Muscle layer of duodenum (tissue), 2 donors: ENCODE measurements around the gene SLC22A7.

Experiments
- H3K27ac ChIP-seq: one replicate; pipeline ENCODE4 v1.7.0; 2013; ENCODE audit warnings: mild to moderate bottlenecking, low read length
- H3K27me3 ChIP-seq: one replicate; pipeline ENCODE4 v1.7.0; 2013; ENCODE audit warnings: low read depth, mild to moderate bottlenecking, control low read depth, low read length
- H3K36me3 ChIP-seq, 2 donors: one replicate each; pipeline ENCODE4 v1.7.0; 2013; ENCODE audit warnings: low read length in 2 of 2, control low read depth in 1 of 2, mild to moderate bottlenecking in 1 of 2; ENCODE audit not compliant: insufficient read depth in 2 of 2, control insufficient read depth in 1 of 2
- H3K4me1 ChIP-seq, 2 donors: one replicate each; pipeline ENCODE4 v1.7.0; 2013; ENCODE audit warnings: low read length in 2 of 2, mild to moderate bottlenecking in 2 of 2, control low read depth in 1 of 2, moderate library complexity in 1 of 2; ENCODE audit not compliant: insufficient read depth in 2 of 2, control insufficient read depth in 1 of 2
- H3K4me3 ChIP-seq, 2 donors: one replicate each; pipeline ENCODE4 v1.7.0; 2013; ENCODE audit warnings: low read length in 2 of 2, low read depth in 1 of 2, mild to moderate bottlenecking in 1 of 2
- H3K9me3 ChIP-seq, 2 donors: one replicate each; pipeline ENCODE4 v1.7.0; 2013; ENCODE audit warnings: low read length in 2 of 2, control low read depth in 1 of 2, mild to moderate bottlenecking in 1 of 2; ENCODE audit not compliant: control insufficient read depth in 1 of 2
- donor health status: healthy.

The SLC22A7 gene

GRCh38 chr6:43297644-43298564 is at the start of gene SLC22A7:
TSS of gene SLC22A7 (plus strand) at chr6:43298260. CDS start at chr6:43298359, 99 bp downstream.
- H3K27me3 ChIP-seq = no peaks in the 10 kb centered on the region
- H3K4me1 ChIP-seq = no peaks in the 10 kb centered on the region
- H3K9me3 ChIP-seq = no peaks in the 10 kb centered on the region
- H3K27ac ChIP-seq = no peak within 1 kb of the TSS
- H3K4me3 ChIP-seq = no peak within 1 kb of the TSS
- no peaks in the 10 kb centered on the region for H3K36me3 ChIP-seq

GRCh38 chr6:43248791-43249190 is 49.3 kb upstream of the SLC22A7 start:
- Histone ChIP-seq H3K27me3 (peaks cover 36% of the 10 kb centered on the region), H3K9me3 (no peaks in the 10 kb centered on the region), H3K4me3 (no peak overlapping the region), H3K4me1 (peaks cover 0 to 12% of the 10 kb centered on the region in 2 donors), H3K27ac (no peak overlapping the region), H3K36me3 (no peaks in the 10 kb centered on the region)

- no peaks in the 10 kb centered on the region for H3K36me3 ChIP-seq
- H3K4me3 ChIP-seq = no peak overlapping the region
- H3K27me3 ChIP-seq = peaks cover 24% of the 10 kb centered on the region
- H3K27ac ChIP-seq = no peak overlapping the region
- H3K4me1 ChIP-seq = peaks cover 0 to 12% of the 10 kb centered on the region in 2 donors
- H3K9me3 ChIP-seq = no peaks in the 10 kb centered on the region
Observed at GRCh38 chr6:43250992-43251373, 47.1 kb upstream of the SLC22A7 start.

GRCh38 chr6:43253401-43253800 is 44.7 kb upstream of the SLC22A7 start:
- Histone ChIP-seq H3K27me3 (peaks cover 21% of the 10 kb centered on the region), H3K36me3 (no peaks in the 10 kb centered on the region), H3K4me1 (no peaks in the 10 kb centered on the region)

GRCh38 chr6:43254138-43254817 is 43.8 kb upstream of the SLC22A7 start:
- no peak overlapping the region for H3K4me3 ChIP-seq
- H3K4me1 ChIP-seq = no peaks in the 10 kb centered on the region
- H3K36me3 ChIP-seq = no peaks in the 10 kb centered on the region
- peaks cover 17% of the 10 kb centered on the region for H3K27me3 ChIP-seq
- no peak overlapping the region for H3K27ac ChIP-seq
- H3K9me3 ChIP-seq = no peaks in the 10 kb centered on the region

More at GRCh38 chr6:43253401-43253800, 44.7 kb upstream of the SLC22A7 start:
- no peaks in the 10 kb centered on the region for H3K9me3 ChIP-seq
- no peak overlapping the region for H3K27ac ChIP-seq
- H3K4me3 ChIP-seq = no peak overlapping the region

- no peak overlapping the region for H3K27ac ChIP-seq
- no peaks in the 10 kb centered on the region for H3K9me3 ChIP-seq
- peaks cover 17% of the 10 kb centered on the region for H3K27me3 ChIP-seq
- no peaks in the 10 kb centered on the region for H3K4me1 ChIP-seq
- no peaks in the 10 kb centered on the region for H3K36me3 ChIP-seq
- H3K4me3 ChIP-seq = no peak overlapping the region
Observed at GRCh38 chr6:43254846-43255245, 43.2 kb upstream of the SLC22A7 start.

- Histone ChIP-seq H3K4me1 (no peaks in the 10 kb centered on the region), H3K36me3 (no peaks in the 10 kb centered on the region), H3K9me3 (no peaks in the 10 kb centered on the region), H3K4me3 (no peak overlapping the region), H3K27me3 (peaks cover 17% of the 10 kb centered on the region), H3K27ac (no peak overlapping the region)
Observed at GRCh38 chr6:43255408-43256054, 42.5 kb upstream of the SLC22A7 start.

GRCh38 chr6:43256670-43257366 is 41.2 kb upstream of the SLC22A7 start:
- Histone ChIP-seq H3K27ac (no peak overlapping the region), H3K9me3 (no peaks in the 10 kb centered on the region), H3K4me3 (no peak overlapping the region), H3K36me3 (no peaks in the 10 kb centered on the region), H3K27me3 (peaks cover 7% of the 10 kb centered on the region), H3K4me1 (no peaks in the 10 kb centered on the region)

GRCh38 chr6:43257367-43258145 is 40.5 kb upstream of the SLC22A7 start:
- Histone ChIP-seq H3K9me3 (no peaks in the 10 kb centered on the region), H3K4me3 (no peak overlapping the region), H3K27ac (no peak overlapping the region), H3K27me3 (peaks cover 3% of the 10 kb centered on the region), H3K4me1 (no peaks in the 10 kb centered on the region), H3K36me3 (no peaks in the 10 kb centered on the region)

GRCh38 chr6:43258180-43258579 is 39.9 kb upstream of the SLC22A7 start:
- H3K4me1 ChIP-seq = no peaks in the 10 kb centered on the region
- H3K36me3 ChIP-seq = no peaks in the 10 kb centered on the region
- H3K27me3 ChIP-seq = no peaks in the 10 kb centered on the region
- no peaks in the 10 kb centered on the region for H3K9me3 ChIP-seq
- H3K27ac ChIP-seq = no peak overlapping the region
- H3K4me3 ChIP-seq = no peak overlapping the region
